WTC11 (cell line): ENCODE results near the gene ERC2.

ENCODE experiments used
- ZNF423 ChIP-seq: fragments of 250-450 bp; sonication (Bioruptor Pico); IDR thresholded peaks from 2 replicates; pipeline ENCODE4 v2.1.2; 2022; ENCODE audit warnings: mild to moderate bottlenecking, moderate library complexity
- TF ChIP-seq, protein P1 (sequence below): fragments of 200-600 bp; IDR thresholded peaks from 2 replicates; pipeline ENCODE4 v1.8.0; 2022; ENCODE audit warnings: antibody characterized with exemption

DNA sequence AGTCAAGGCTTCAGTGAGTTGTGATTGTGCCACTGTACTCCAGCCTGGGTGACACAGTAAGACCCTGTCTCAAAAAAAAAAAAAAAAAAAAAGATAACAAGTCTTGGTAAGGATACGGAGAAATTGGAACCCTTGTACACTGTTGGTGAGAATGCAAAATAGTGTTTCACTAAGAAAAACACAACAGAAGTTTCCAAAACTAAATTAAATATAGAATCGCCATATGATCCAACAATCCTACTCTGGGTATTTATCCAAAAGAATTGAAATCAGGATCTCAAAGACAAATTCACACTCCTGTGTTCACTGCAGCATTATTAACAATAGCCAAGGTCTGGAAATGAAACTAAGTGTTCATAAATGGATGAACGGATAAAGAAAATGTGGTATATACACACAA lies 149.4 kb downstream of the ERC2 start:
- TF ChIP-seq, protein P1, sequence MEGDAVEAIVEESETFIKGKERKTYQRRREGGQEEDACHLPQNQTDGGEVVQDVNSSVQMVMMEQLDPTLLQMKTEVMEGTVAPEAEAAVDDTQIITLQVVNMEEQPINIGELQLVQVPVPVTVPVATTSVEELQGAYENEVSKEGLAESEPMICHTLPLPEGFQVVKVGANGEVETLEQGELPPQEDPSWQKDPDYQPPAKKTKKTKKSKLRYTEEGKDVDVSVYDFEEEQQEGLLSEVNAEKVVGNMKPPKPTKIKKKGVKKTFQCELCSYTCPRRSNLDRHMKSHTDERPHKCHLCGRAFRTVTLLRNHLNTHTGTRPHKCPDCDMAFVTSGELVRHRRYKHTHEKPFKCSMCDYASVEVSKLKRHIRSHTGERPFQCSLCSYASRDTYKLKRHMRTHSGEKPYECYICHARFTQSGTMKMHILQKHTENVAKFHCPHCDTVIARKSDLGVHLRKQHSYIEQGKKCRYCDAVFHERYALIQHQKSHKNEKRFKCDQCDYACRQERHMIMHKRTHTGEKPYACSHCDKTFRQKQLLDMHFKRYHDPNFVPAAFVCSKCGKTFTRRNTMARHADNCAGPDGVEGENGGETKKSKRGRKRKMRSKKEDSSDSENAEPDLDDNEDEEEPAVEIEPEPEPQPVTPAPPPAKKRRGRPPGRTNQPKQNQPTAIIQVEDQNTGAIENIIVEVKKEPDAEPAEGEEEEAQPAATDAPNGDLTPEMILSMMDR: no peak
- TF ChIP-seq ZNF423 (CRISPR knock-in tag): no peak
